PC-9 (cell line): ENCODE results near the gene SMTNL2.

Source experiments
- CTCF ChIP-seq: fragments of 200-600 bp; sonication (generic); conservative IDR thresholded peaks from 2 replicates; pipeline ENCODE4 v1.6.1; 2017; ENCODE audit warnings: mixed run types, antibody characterized with exemption, mild to moderate bottlenecking, moderate library complexity
- EZH2 ChIP-seq: fragments of 200-600 bp; sonication (generic); IDR thresholded peaks from 2 replicates; pipeline ENCODE4 v1.8.0; 2017; ENCODE audit warnings: antibody characterized with exemption, low read depth

GRCh38 chr17:4551141-4551540 is 33.2 kb upstream of the SMTNL2 start:
- TF ChIP-seq CTCF (no peak; the same call in 1 of the 2 replicates), EZH2 (no peak)
